ENCODE measurements around the gene JAKMIP3.

The JAKMIP3 gene

GRCh38 chr10:132065491-132066105 is at the start of gene JAKMIP3:
TSS of gene JAKMIP3 (plus strand) at chr10:132065946. CDS start at chr10:132104809, 38,863 bp downstream.
- DNase-seq (ENCODE audit: low spot score), result peak; percentile 40

GRCh38 chr10:132016514-132016913 is 49.2 kb upstream of the JAKMIP3 start:
- no peak for DNase-seq (ENCODE audit: low spot score)

- no peak for DNase-seq (ENCODE audit: low spot score)
Observed at GRCh38 chr10:132018446-132018845, 47.3 kb upstream of the JAKMIP3 start.

DNA sequence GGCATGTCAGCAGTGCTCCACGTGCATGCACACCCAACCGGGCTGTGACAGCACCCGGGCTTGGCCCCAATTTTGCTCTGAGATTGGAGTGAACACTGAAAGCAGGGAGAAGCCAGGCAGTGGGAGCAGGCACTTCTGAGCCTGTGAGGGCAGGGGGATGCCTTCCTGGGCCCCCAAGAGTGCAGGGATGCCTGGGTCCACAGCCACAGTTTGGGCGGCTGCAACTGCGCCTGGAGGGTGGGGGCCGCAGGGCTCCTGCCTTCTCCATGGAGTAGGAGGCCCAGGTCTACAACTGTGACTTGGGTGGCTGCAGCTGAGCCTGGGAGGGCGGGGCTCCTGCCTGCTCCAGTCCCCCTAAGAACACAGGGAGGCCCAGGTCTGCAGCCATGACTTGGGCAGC is 46.4 kb upstream of the JAKMIP3 start:
- no peak for DNase-seq (ENCODE audit: low spot score)

GRCh38 chr10:132020456-132020855 is 45.3 kb upstream of the JAKMIP3 start:
- DNase-seq (ENCODE audit: low spot score), result no peak

- DNase-seq (ENCODE audit: low spot score), result no peak
Observed at GRCh38 chr10:132021046-132021445, 44.7 kb upstream of the JAKMIP3 start.

DNA sequence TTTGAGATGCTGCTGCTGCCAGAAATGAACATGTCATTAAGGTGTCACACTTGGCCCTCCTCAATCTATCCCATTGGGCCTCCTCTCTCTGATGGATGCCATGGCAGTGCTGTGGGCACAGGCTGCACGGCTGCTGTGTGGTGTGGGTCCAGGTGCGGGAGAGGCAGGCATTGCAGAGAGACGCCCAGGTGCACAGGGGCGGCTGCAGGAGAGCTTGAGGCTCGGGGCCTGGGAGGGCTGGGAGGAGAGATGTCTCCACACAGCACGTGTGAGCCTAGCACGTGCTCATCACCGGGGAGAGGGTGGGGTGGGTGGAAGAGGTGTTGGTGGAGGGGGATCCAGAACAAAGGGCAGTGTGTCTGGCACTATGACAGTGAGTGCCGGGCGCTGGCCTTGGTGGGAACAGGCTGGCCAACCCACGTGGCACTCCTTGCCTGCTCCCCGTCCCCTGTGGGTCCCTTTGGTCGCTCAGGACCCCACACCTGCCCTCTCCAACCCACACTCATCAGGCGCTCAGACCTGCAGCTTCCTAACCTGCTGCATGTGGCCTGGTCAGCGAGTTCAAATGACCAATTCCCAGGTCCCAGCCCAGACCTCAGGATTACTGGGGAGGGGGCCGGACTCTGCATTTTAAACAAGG is 44.1 kb upstream of the JAKMIP3 start:
- no peak for DNase-seq (ENCODE audit: low spot score)

DNA sequence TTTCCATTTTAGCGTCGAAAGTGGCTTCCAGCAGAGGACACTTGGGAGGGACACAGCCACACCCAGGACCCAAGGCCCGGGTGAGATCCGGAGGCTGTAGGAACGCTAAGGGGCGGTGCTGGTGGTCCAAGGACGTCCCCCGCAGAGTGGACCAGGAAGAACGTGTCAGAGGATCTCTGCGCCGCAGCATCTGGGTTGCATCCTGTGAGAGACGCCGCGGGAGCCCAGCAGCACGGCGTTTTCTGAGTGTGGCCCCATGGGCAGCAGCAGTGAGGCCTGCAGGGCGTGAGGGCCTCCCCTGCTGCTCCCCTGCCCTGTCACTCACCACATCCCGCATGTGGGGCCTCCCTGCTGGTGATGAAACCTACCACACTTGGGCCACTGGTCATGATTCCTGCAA is 43.5 kb upstream of the JAKMIP3 start:
- no peak for DNase-seq (ENCODE audit: low spot score)

- peak; percentile 79 for DNase-seq (ENCODE audit: low spot score)
Observed at GRCh38 chr10:132023092-132023811, 42.5 kb upstream of the JAKMIP3 start.

DNA sequence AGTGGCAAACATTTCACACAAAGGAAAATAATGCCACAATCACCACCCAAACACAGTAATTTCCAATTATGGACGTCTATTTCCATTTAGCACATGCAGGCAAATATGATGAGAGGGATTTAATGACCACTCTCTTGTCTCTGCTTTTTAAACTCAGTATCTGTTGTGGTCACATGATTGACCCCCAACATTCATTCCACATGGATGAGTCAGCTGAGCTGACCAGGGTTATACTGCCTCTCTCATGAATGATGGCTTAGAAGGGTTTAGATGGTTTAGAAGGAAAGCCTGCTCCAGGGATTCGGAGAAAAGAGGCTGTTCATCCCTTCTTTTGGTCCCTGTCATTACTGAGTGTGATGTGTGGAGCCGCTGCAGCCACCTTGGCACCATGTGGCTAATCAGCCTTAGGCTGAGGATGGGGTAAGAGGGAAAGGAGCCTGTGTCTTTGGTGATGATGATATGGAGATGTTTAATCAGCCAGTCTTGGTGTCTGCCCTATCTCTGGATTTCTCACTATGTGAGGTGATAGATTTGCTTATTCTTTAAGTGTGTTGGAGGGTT is 38.2 kb upstream of the JAKMIP3 start:
- DNase-seq (ENCODE audit: low spot score), result no peak

DNA sequence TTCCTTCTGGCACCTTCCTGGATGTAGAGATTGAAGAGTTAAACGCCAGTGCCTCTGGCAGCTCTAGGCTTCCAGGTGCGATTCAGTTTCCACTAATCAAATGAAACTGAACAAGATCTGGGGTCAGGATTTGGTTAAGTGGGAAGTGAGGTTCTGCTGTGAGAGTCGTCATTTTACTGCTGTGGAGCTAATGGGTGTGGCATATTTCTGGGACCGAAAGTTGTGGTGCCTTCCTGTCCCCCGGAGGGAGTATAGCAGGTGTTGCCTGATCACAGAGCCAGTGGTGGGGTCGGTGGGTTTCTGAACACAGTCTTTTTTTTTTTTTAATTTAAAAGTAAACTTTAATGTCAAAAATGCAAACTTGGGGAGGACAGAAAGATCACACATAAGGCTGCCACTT is 37.0 kb upstream of the JAKMIP3 start:
- no peak for DNase-seq (ENCODE audit: low spot score)

- no peak for DNase-seq (ENCODE audit: low spot score)
Observed at GRCh38 chr10:132030898-132031463, 34.8 kb upstream of the JAKMIP3 start.

DNA sequence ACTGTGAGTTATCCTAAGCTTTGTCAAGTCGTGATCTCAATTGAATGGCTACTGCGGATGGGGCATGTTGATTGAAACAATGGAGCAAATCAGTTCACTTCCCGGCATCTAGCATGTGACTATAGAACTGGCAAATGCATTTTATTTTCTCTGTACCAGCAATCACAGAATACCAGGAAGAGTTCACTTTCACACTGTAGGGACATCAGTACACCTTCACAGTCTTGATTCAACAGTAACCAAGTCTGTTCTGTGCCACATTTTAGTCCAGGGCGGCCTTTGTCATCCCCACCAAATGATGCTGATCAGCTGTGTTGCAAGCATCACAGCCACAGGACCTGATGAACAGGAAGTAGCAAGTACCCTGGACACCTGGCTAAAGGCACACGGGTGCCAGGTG is 32.1 kb upstream of the JAKMIP3 start:
- DNase-seq (ENCODE audit: low spot score), result no peak

DNA sequence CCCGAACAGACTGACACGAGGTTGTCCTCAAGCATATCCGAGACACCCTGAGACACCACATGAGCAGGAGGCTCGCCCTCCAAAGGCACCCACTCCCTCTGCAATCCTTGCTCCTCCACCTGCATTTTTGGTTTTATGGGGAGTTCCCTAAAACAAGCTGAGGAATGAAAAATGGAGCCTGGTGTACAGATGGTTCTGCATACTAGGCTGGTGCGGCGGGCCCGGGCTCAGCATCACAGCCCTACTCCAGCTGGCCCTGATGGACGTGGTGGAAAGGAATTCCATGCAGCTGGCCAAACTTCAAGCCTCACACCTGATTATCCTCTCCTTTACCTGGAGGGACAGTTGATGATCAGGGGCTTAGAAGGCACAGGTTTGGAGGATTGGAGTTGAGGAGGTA is 30.3 kb upstream of the JAKMIP3 start:
- DNase-seq (ENCODE audit: low spot score), result no peak

DNA sequence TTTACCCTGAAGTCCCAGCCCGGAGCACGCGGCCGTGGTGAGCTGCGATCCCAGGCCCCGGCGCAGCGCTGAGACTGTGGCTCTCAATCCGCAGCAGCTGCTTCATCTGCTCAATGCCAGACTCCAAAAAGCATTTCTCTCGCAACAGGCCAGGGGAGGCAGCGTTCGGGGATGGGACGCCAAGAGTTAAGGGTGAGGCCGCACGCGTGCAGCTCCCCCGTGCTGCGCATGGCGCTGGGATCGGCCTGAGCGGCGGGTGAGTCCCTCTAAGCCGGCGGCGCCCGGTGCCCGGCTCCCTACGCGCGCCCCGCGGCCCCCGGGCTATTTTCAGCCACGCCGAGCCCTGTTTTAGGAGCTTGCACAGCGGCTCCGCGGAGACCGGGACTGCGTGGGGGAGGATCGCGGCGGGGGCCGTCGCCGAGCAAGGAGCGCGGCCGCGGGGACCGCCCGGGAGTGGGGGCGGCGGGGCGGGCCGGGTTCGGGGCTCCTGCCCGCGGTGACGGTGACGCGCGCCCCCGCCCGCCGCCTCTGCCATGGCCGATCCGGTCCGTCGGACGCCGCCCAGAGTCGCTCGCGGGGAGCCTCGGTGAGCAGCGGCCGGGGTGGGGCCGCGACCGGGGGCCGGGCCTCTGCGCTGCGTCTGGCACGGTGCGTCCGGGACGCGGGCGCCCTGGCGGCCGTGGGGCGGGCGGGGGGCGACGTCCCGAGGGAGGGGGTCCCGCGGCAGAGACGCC is 29.4 kb upstream of the JAKMIP3 start:
- no peak for DNase-seq (ENCODE audit: low spot score)

DNA sequence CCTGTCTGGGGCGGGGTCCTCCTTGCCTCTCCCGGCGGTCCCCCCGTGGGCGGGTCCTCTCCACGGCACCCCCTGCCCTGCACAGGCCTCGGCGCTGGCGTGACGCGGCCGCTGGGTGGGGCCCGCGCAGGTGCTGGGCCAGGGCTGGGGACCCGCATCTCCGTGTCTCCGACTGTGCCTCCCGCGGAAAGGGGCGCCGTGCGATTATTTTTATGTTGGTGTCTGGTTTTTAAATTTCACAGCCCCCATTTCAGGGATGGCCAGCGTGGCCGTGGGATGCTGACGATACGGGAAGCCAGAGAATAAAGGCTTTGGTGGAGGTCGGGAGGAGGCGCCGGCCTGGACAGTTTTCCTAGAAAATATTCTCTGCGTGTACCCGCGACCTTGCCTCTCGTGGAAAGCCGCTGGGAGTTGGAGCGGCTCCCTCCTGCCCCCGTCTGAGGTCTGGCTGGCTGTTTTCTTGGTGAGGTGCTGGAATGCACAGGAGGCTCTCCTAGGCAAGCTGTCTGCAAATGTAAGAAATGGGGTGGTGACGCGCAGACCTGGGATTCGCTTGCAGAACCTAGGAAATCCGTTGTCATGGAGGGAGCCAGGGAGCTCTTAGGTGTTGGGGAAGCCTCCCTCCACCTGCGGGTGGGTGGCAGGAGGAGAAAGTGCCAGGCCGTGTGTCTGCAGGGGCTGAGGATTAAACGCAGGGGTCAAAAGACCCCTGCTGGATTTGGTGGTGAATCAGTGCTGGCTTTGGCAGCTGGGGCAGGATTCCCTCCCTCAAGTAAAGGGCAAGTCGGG is 28.7 kb upstream of the JAKMIP3 start:
- no peak for DNase-seq (ENCODE audit: low spot score)

- no peak for DNase-seq (ENCODE audit: low spot score)
Observed at GRCh38 chr10:132037676-132037975, 28.1 kb upstream of the JAKMIP3 start.

DNA sequence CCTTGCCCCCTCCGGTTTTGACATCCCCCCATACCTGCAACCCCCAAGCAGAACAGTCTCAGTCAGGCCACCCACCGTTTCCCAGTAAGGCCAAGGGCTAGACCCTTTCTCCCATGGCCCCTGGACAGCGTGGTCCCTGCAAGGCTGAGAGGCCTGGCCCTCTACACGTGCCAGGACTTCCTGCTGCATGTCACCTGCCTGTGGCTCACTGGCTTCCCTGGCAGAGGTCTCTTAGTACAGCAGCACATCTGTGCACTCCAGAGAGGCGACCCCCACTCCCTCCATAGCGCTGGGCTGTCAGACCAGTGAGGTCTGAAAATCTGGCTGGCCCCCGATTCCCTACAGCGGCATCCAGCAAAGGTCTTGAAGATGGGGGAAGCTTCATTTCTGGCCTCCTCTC is 26.4 kb upstream of the JAKMIP3 start:
- no peak for DNase-seq (ENCODE audit: low spot score)

GRCh38 chr10:132040046-132040445 is 25.7 kb upstream of the JAKMIP3 start:
- no peak for DNase-seq (ENCODE audit: low spot score)

DNA sequence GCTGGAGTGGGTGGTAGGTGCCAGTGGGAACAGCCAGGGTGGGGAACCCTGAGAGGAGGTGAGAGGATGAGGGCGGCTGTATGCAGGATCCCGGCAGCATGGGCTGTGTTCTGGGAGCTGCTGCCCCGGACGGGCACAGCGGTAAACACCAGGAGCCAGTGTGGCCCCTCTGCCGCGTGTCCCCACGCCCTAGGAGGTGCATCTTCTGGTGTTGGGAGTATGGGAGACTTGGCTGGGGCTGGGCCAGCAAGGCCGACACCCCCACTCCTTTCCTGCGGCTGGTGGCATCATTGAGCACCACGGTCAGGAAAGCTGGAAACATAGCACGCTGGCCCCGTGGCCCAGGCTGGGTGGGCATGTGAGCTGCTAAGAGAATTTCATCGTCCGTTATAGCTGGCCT is 24.4 kb upstream of the JAKMIP3 start:
- no peak for DNase-seq (ENCODE audit: low spot score)
